Loucy (cell line): ENCODE data around the gene AFF1.

Source experiments
- H2AFZ ChIP-seq: fragments of 200-600 bp; sonication (generic); 2 replicates; pipeline ENCODE4 v1.6.0; 2016; ENCODE audit warnings: antibody characterized with exemption, mild to moderate bottlenecking, low read length, moderate library complexity
- H3F3A ChIP-seq: fragments of 200-600 bp; 2 replicates; pipeline ENCODE4 v1.6.0; 2016; ENCODE audit warnings: antibody characterized with exemption, low read depth, mild to moderate bottlenecking
- H3K27me3 ChIP-seq: fragments of 200-600 bp; sonication (generic); 2 replicates; pipeline ENCODE4 v1.6.1; 2014; ENCODE audit warnings: low read length, mild to moderate bottlenecking; ENCODE audit not compliant: insufficient read depth, poor library complexity, severe bottlenecking
- H3K36me3 ChIP-seq: fragments of 200-600 bp; sonication (generic); 2 replicates; pipeline ENCODE4 v1.6.1; 2016; ENCODE audit warnings: low read length; ENCODE audit not compliant: insufficient read depth
- H3K4me1 ChIP-seq: fragments of 200-600 bp; sonication (generic); 2 replicates; pipeline ENCODE4 v1.5.1; 2014; ENCODE audit warnings: low read length, mild to moderate bottlenecking; ENCODE audit not compliant: insufficient read depth, poor library complexity, severe bottlenecking
- H3K4me2 ChIP-seq: fragments of 200-600 bp; sonication (generic); 2 replicates; pipeline ENCODE4 v1.6.0; 2014; ENCODE audit warnings: antibody characterized with exemption, low read length, low read depth, mild to moderate bottlenecking; ENCODE audit not compliant: poor library complexity, severe bottlenecking
- H3K4me3 ChIP-seq: fragments of 200-600 bp; sonication (generic); 2 replicates; pipeline ENCODE4 v1.5.1; 2014; ENCODE audit warnings: low read length, mild to moderate bottlenecking, mixed read lengths; ENCODE audit not compliant: poor library complexity, severe bottlenecking
- H3K79me2 ChIP-seq: fragments of 200-600 bp; sonication (generic); 2 replicates; pipeline ENCODE4 v1.6.1; 2014; ENCODE audit warnings: low read length; ENCODE audit not compliant: insufficient read depth
- H3K9ac ChIP-seq: fragments of 200-600 bp; sonication (generic); 2 replicates; pipeline ENCODE4 v1.6.0; 2014; ENCODE audit warnings: mild to moderate bottlenecking, low read depth, low read length, moderate library complexity; ENCODE audit not compliant: poor library complexity, severe bottlenecking
- H3K9me2 ChIP-seq: fragments of 200-600 bp; sonication (generic); replicated peaks from 2 replicates; pipeline ENCODE4 v1.6.1; 2016; ENCODE audit warnings: low read depth, low read length, mixed read lengths
- H3K9me3 ChIP-seq: fragments of 200-600 bp; sonication (generic); 2 replicates; pipeline ENCODE4 v1.6.1; 2014; ENCODE audit warnings: mild to moderate bottlenecking, antibody characterized with exemption, low read length, low read depth; ENCODE audit not compliant: insufficient read depth
- H4K20me1 ChIP-seq: fragments of 200-600 bp; sonication (generic); 2 replicates; pipeline ENCODE4 v1.6.0; 2014; ENCODE audit warnings: antibody characterized with exemption, low read length, mild to moderate bottlenecking; ENCODE audit not compliant: insufficient read depth, poor library complexity, severe bottlenecking
- CTCF ChIP-seq: fragments of 200-600 bp; sonication (generic); conservative IDR thresholded peaks from 2 replicates; pipeline ENCODE4 v1.5.1; 2014; ENCODE audit warnings: mild to moderate bottlenecking, antibody characterized with exemption, low read length
- EZH2phosphoT487 ChIP-seq: fragments of 200-600 bp; IDR thresholded peaks from 2 replicates; pipeline ENCODE4 v1.6.1; 2018; ENCODE audit warnings: antibody characterized with exemption, mild to moderate bottlenecking, moderate library complexity, borderline replicate concordance

The AFF1 gene

DNA sequence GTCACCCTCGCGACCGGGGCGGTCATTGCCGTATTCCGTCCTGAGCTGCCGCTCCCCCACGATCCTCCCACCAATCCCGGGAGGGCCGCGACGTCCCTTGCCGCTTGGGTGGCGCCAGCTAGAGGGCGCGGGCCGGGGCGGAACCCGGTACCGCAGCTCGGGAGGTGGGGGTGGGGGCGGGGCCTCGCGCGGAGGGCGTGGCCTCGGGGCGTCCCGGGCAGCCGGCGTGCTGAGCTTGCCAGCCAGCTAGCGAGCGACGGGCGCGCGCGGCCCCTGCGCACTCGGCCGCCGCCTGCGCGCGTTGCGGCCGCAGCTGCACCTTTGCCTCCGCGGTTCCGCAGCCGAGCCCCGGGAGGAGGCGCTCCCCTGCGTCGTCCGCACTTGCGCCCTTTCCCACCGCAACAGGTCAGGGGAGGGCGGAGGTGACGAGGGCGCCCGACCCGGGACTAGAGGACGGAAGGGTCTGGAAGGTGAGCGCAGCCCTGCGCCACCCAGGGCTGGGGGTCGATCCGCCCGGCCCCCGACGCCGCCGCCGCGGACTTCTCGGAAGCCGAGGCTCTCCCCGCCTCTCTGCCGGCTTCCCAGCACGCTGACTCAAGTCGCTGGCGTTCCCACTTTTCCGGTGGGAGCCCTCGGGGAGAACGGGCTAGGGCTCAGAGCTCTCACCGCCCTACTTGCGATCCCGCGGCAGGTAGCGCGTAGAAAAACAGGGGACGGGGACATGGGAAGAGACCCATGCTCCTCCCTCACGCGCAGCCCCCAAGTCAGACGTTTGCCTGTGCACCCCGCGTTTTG, at the start of gene AFF1:
Gene AFF1 (plus strand): TSS at position 241 of the 795 bp plus-strand sequence. CDS start 13,523 bp downstream, outside the sequence.
- Histone ChIP-seq H3K9me2 (no peaks in the 10 kb centered on the region), H3K4me3 (peak within 1 kb of the TSS; percentile 78), H3K4me1 (peaks cover 36% of the 10 kb centered on the region), H3K9me3 (no peaks in the 10 kb centered on the region), H3F3A (no peaks in the 10 kb centered on the region), H3K9ac (peak within 1 kb of the TSS; percentile 81), H3K36me3 (no peaks in the 10 kb centered on the region), H3K79me2 (peaks cover 52% of the 10 kb centered on the region), H4K20me1 (peaks cover 10% of the 10 kb centered on the region), H2AFZ (peak within 1 kb of the TSS; percentile 91), H3K27me3 (no peaks in the 10 kb centered on the region), H3K4me2 (peak within 1 kb of the TSS; percentile 93)
- no peak for TF ChIP-seq EZH2phosphoT487
- peak; percentile 28 for TF ChIP-seq CTCF

- peaks cover 14% of the 10 kb centered on the region for H3K4me1 ChIP-seq
- no peak overlapping the region for H3K9ac ChIP-seq
- no peaks in the 10 kb centered on the region for H4K20me1 ChIP-seq
- no peak overlapping the region for H2AFZ ChIP-seq
- H3K4me3 ChIP-seq, result no peak overlapping the region
- no peak overlapping the region for H3K4me2 ChIP-seq
- no peaks in the 10 kb centered on the region for H3K36me3 ChIP-seq
- H3K9me2 ChIP-seq, result no peaks in the 10 kb centered on the region
- H3K27me3 ChIP-seq, result no peaks in the 10 kb centered on the region
- TF ChIP-seq EZH2phosphoT487 (no peak), CTCF (no peak)
- H3K79me2 ChIP-seq, result no peaks in the 10 kb centered on the region
- H3F3A ChIP-seq, result no peaks in the 10 kb centered on the region
- no peaks in the 10 kb centered on the region for H3K9me3 ChIP-seq
Observed at GRCh38 chr4:86890790-86891189, 44.0 kb upstream of the AFF1 start.

DNA sequence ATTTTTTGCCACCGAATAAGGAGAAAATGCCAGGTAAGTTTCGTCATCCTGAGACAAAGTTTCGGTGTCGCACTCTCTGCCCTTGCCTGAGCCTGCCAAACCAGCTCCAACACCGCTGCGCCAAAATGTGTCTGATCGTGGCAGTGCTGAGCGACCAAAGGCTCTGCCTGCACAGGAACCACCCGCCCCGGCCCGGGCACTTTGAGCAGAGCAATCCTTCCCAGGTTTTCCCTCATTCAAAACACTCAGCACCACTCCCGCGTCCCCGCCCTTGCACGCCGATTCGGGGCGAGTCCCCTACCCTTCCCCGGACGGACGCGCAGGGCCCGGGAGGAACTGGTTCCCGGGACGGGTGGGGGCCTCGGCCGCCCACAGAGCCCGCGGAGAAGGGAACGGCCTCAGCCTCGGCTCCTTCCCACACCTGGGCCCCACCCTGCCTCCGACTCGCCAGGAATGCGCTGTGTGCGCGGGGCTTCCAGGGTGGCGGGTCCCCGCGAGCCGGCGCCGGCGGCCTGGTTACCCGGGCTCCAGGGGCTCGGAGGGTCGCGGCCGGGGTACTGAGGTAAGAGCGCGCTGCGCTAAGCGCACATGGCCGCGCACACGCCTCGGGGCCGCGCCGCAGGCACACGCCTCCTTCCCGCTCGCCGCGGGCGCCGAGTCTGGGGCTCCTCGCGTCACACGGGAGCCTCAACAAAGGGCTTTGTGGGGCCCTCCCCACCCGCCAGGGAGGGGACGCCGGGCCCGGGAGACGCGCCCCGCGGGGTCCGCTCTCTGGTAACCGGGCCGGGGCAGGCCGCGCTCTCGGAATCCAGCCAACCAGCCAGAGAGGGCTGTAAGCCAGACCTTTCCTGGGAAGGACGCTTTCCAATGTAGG, 42.8 kb upstream of the AFF1 start, which contains the start of gene C4orf36:
Gene C4orf36 (minus strand): TSS at position 661 of the 874 bp plus-strand sequence. CDS start 902 bp downstream, outside the sequence.
- H3K79me2 ChIP-seq, result no peaks in the 10 kb centered on the region
- no peaks in the 10 kb centered on the region for H3K9me2 ChIP-seq
- peak within 1 kb of the TSS; percentile 52 for H3K9ac ChIP-seq
- H4K20me1 ChIP-seq, result no peaks in the 10 kb centered on the region
- H3K9me3 ChIP-seq, result no peaks in the 10 kb centered on the region
- H3K27me3 ChIP-seq, result no peaks in the 10 kb centered on the region
- peak within 1 kb of the TSS; percentile 73 for H3K4me2 ChIP-seq
- H3F3A ChIP-seq, result no peaks in the 10 kb centered on the region
- peak within 1 kb of the TSS; percentile 75 for H3K4me3 ChIP-seq
- H3K36me3 ChIP-seq, result no peaks in the 10 kb centered on the region
- H3K4me1 ChIP-seq, result peaks cover 14% of the 10 kb centered on the region
- peak within 1 kb of the TSS; percentile 92 for H2AFZ ChIP-seq
- no peak for TF ChIP-seq CTCF
- no peak for TF ChIP-seq EZH2phosphoT487
